MG63 (cell line): ENCODE results near the gene ZNF524. TPM values are rescaled to one million over a fixed set of nuclear protein-coding genes. Genes with fewer than 3 reads are reported as not detected.
"Not testable (repeated sequence)": the region's sequence is repeated elsewhere in the genome, so short reads cannot be mapped to it uniquely, and the experiment has no call there.

Experiments used
- DNase-seq: peaks from one replicate; pipeline ENCODE4 v3.0.0-alpha.2; 2020
- H3K27me3 ChIP-seq: fragments of 250-450 bp; sonication (Bioruptor Pico); 2 replicates; pipeline ENCODE4 v1.5.1; 2020; ENCODE audit warnings: mild to moderate bottlenecking, moderate library complexity
- H3K36me3 ChIP-seq: fragments of 250-450 bp; sonication (Bioruptor Pico); 2 replicates; pipeline ENCODE4 v1.5.1; 2020; ENCODE audit warnings: mild to moderate bottlenecking, moderate library complexity
- H3K4me3 ChIP-seq: fragments of 250-450 bp; sonication (Bioruptor Pico); 2 replicates; pipeline ENCODE4 v1.5.1; 2020; ENCODE audit warnings: mild to moderate bottlenecking, moderate library complexity
- H3K9me3 ChIP-seq: fragments of 250-450 bp; sonication (Bioruptor Pico); 2 replicates; pipeline ENCODE4 v1.5.1; 2020; ENCODE audit warnings: mild to moderate bottlenecking, moderate library complexity
- total RNA-seq: library from RNA; depleted of rRNA; stranded (reverse); fragments of >200 nt; shearing (Covaris generic); gene quantifications from 2 replicates; pipeline ENCODE4 v1.2.3, GENCODE V29; 2014; ENCODE audit warnings: low replicate concordance; rRNA removed

ZNF524 gene
- total RNA-seq = 7.9 and 22.4 TPM in 2 replicates

DNA sequence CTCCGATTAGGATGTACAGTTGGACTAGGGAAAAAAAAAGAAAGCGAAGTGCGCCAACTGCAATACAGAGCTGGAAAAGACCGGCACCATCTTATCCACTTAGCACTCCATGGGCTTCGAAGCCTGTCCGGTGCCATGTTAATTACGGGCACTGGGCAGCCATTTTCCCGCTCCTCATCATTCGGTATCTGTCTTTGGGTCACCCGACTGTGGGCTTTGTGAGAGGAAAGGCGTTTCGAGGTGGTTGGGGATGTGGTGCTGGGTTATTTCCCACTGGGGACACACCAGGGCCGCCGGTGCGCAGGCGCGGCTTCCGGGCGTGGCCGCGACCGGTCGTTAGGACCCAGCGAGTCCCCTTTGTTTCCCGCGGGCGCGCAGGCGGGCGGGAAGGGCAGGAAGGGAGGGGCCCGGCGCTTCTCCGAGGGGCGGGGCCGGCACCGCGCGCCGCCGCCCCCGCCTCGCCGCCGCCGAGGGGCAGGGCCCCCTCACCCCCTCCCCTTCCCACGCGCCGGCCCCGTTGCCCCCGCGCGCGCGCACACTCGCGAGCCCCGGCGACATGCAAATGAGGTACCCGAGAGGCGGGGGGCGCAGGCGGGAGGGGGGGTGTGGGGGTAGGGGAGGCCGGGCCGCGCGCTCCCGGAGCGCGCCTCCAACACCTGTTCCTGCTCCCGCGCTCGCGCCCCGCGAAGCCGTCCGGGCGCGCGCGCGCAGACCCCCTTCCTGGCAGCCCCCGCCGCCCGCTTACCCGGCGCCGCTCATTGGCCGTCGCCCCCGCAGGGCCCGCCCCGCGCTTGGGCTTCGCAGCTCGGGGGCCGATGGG is at the start of gene ZNF524:
TSS of gene ZNF524 (plus strand) at position 447 of the 820 bp plus-strand sequence. CDS start 1,825 bp downstream, outside the sequence.
- Histone ChIP-seq H3K9me3 (no peaks in the 10 kb centered on the region), H3K4me3 (peak within 1 kb of the TSS; percentile 84), H3K36me3 (peaks cover 30% of the 10 kb centered on the region), H3K27me3 (no peaks in the 10 kb centered on the region)
- DNase-seq = peak; percentile 90

- Histone ChIP-seq H3K36me3 (no peaks in the 10 kb centered on the region), H3K9me3 (no peaks in the 10 kb centered on the region), H3K27me3 (no peaks in the 10 kb centered on the region), H3K4me3 (peak overlapping the region; percentile 9)
- DNase-seq = no peak
Observed at GRCh38 chr19:55550321-55550650, 49.8 kb upstream of the ZNF524 start.

DNA sequence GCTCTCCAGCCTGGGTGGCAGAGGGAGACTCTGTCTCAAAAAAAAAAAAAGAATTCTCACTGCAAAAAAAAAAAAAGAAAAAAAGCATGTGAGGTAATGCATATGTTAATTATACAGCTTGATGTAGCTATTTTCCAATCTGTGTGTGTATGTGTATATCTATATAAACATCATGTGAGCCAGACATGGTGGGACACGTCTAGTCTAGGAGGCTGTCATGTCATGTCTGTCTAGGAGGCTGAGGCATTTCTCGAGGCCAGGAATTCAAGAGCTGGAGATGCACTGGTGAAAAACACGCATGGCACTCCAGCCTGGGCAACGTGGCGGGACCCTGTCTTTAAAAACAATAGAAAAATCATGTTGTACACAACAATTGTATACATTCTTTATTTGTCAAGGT is 47.9 kb upstream of the ZNF524 start:
- no peaks in the 10 kb centered on the region for H3K36me3 ChIP-seq
- no peak for DNase-seq
- H3K27me3 ChIP-seq = no peaks in the 10 kb centered on the region
- H3K4me3 ChIP-seq = no peak overlapping the region
- no peaks in the 10 kb centered on the region for H3K9me3 ChIP-seq

GRCh38 chr19:55552620-55553019 is 47.5 kb upstream of the ZNF524 start:
- H3K4me3 ChIP-seq = no peak overlapping the region

DNA sequence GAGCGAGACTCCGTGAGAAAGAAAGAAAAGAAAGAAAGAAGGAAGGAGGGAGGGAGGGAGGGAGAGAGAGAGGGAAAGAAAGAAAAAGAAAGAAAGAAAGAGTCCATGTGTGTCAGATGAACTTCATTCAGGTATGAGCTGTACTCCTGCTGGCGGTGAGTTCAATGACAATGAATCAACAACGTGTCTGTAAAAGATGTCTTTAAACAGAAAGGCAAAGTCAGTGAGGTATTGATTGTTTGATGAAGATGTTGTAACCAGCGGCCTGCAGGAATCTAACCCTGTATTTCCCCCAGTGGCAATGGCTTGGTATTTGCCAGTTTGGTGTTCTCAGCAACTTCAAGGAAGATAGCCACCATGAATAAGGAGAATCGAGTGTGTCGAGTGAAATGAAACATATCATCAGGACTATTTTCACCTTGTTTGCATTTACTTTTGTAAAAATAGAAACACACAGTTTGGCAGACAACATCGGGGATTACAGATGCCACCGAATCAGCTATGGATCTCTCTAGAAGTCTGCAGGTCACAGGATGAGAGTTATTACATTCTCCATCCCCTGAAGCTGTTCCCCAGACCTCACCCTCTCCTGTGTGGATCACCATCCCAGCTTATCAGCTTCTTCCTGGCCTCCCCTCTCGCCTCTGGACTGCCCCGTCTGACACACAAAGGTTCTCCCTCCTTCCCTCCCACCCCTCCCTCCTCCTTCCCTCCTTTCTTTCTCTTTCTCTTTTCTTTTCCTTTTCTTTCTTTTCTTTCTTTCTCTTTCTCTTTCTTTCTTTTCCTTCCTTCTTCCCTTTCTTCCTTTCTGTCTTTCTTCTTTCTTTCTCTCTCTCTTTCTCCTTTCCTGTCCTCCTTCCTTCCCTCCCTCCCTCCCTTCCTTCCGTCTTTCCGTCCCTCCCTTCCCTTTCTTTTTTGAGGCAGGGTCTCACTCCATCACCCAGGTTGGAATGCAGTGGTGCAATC is 46.6 kb upstream of the ZNF524 start:
- no peak for DNase-seq
- no peaks in the 10 kb centered on the region for H3K27me3 ChIP-seq
- H3K9me3 ChIP-seq = no peaks in the 10 kb centered on the region
- H3K36me3 ChIP-seq = no peaks in the 10 kb centered on the region
- no peak overlapping the region for H3K4me3 ChIP-seq

More at GRCh38 chr19:55552620-55553019, 47.5 kb upstream of the ZNF524 start:
- Histone ChIP-seq H3K36me3 (no peaks in the 10 kb centered on the region), H3K27me3 (no peaks in the 10 kb centered on the region), H3K9me3 (no peaks in the 10 kb centered on the region)
- peak; percentile 81 for DNase-seq

GRCh38 chr19:55554302-55554701 is 45.8 kb upstream of the ZNF524 start:
- no peaks in the 10 kb centered on the region for H3K36me3 ChIP-seq
- no peak overlapping the region for H3K4me3 ChIP-seq
- DNase-seq = no peak
- H3K27me3 ChIP-seq = no peaks in the 10 kb centered on the region
- H3K9me3 ChIP-seq = no peaks in the 10 kb centered on the region

- no peak for DNase-seq
- H3K4me3 ChIP-seq = no peak overlapping the region
Observed at GRCh38 chr19:55554741-55555152, 45.3 kb upstream of the ZNF524 start.

GRCh38 chr19:55559684-55560083 is 40.4 kb upstream of the ZNF524 start:
- Histone ChIP-seq H3K9me3 (peaks cover 5% of the 10 kb centered on the region; the same call in 1 of the 2 replicates), H3K4me3 (no peak overlapping the region), H3K27me3 (no peaks in the 10 kb centered on the region), H3K36me3 (no peaks in the 10 kb centered on the region)
- no peak for DNase-seq

More at GRCh38 chr19:55554741-55555152, 45.3 kb upstream of the ZNF524 start:
- Histone ChIP-seq H3K27me3 (no peaks in the 10 kb centered on the region), H3K9me3 (no peaks in the 10 kb centered on the region), H3K36me3 (no peaks in the 10 kb centered on the region)

GRCh38 chr19:55563261-55563690 is 36.8 kb upstream of the ZNF524 start:
- Histone ChIP-seq H3K27me3 (peaks cover 2% of the 10 kb centered on the region; the same call in 1 of the 2 replicates), H3K9me3 (peaks cover 5% of the 10 kb centered on the region; the same call in 1 of the 2 replicates), H3K36me3 (no peaks in the 10 kb centered on the region), H3K4me3 (no peak overlapping the region)
- DNase-seq = peak; percentile 97

DNA sequence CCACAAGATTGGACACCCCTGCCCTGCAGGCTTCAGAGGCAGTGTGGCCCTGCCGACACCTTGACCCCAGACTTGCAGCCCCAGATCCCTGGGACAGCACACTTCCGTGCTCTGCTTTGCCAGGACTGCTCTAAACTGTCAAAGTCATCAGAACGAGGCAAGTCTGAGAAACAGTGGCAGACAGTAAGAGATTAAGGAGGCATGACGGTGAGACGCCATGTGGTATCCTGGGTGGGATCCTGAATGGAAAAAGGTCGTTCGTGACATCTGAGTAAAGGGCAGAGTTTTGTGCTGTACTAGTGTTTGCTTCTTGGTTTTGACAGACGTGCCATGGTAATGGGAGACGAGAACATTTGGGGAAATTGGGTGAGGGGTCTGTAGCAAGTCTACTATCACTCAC is 33.3 kb upstream of the ZNF524 start:
- Histone ChIP-seq H3K36me3 (no peaks in the 10 kb centered on the region), H3K4me3 (no peak overlapping the region), H3K27me3 (peaks cover 2% of the 10 kb centered on the region; the same call in 1 of the 2 replicates), H3K9me3 (no peaks in the 10 kb centered on the region)
- DNase-seq = no peak

GRCh38 chr19:55567708-55568328 is 32.3 kb upstream of the ZNF524 start:
- no peak for DNase-seq

DNA sequence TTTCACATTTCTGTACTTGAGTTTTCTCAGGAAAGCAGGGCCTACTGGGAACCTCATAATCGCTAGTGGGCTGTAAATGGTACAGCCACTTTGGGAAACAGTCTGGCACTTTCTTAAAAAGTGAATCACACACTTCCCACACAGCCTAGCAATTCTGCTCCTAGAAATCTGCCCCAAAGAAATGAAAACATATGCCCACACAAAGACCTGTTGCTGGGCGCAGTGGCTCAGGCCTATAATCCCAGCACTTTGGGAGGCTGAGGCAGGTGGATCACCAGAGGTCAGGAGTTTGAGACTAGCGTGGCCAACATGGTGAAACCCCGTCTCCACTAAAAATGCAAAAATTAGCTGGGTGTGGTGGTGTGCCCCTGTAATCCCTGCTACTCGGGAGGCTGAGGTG is 30.6 kb upstream of the ZNF524 start:
- not testable (repeated sequence) for H3K9me3 ChIP-seq, H3K27me3 ChIP-seq, DNase-seq, H3K36me3 ChIP-seq, H3K4me3 ChIP-seq

More at GRCh38 chr19:55567708-55568328, 32.3 kb upstream of the ZNF524 start:
- Histone ChIP-seq H3K36me3 (no peaks in the 10 kb centered on the region), H3K9me3 (no peaks in the 10 kb centered on the region), H3K4me3 (no peak overlapping the region), H3K27me3 (peaks cover 2% of the 10 kb centered on the region; the same call in 1 of the 2 replicates)

DNA sequence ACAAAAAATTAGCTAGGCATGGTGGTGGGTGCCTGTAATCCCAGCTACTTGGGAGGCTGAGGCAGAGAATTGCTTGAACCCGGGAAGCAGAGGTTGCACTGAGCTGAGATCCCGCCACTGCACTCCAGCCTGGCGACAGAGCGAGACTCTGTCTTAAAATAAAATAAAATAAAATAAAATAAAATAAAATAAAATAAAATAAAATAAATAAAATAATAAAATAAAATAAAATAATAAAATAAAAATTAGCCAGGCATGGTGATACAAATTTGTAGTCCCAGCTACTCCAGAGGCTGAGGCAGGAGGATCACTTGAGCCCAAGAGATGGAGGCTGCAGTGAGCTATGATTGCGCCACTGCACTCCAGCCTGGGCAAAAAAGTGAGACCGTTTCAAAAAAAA is 26.2 kb upstream of the ZNF524 start:
- not testable (repeated sequence) for H3K9me3 ChIP-seq, H3K4me3 ChIP-seq, DNase-seq, H3K27me3 ChIP-seq
- H3K36me3 ChIP-seq = peaks cover 16% of the 10 kb centered on the region

GRCh38 chr19:55576746-55577145 is 23.3 kb upstream of the ZNF524 start:
- Histone ChIP-seq H3K4me3 (no peak overlapping the region), H3K9me3 (no peaks in the 10 kb centered on the region; the same call in 1 of the 2 replicates), H3K27me3 (no peaks in the 10 kb centered on the region), H3K36me3 (peaks cover 23% of the 10 kb centered on the region)
- no peak for DNase-seq

GRCh38 chr19:55578031-55578760 is 21.9 kb upstream of the ZNF524 start:
- DNase-seq = no peak
- Histone ChIP-seq H3K36me3 (peaks cover 23% of the 10 kb centered on the region), H3K27me3 (no peaks in the 10 kb centered on the region), H3K4me3 (no peak overlapping the region), H3K9me3 (no peaks in the 10 kb centered on the region; the same call in 1 of the 2 replicates)
